ENCODE data around the gene MTOR.

Gene MTOR

DNA sequence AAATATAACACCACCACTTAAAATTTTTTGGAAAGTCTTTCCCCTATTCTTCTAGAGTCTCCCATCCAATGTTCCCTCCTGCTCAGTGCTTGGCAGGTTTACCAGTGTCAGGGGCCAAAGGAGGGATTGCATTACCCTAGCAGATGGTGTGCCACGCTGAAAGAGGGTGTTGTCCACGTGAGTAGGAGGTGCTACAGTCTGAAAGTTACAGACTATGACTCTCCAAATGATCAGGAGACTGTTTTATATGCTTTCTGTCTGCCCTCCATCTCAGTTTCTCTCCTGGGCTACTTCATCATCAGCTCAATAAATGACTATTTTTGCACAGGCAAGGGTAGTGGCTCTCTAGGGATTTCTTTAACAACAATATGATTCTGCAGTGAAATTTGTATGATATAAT lies 104.5 kb downstream of the MTOR start:
- no peak overlapping the region for H3K4me3 ChIP-seq (ENCODE audit: low read depth, low read length)
- no peak for DNase-seq (ENCODE audit: low read depth)

DNA sequence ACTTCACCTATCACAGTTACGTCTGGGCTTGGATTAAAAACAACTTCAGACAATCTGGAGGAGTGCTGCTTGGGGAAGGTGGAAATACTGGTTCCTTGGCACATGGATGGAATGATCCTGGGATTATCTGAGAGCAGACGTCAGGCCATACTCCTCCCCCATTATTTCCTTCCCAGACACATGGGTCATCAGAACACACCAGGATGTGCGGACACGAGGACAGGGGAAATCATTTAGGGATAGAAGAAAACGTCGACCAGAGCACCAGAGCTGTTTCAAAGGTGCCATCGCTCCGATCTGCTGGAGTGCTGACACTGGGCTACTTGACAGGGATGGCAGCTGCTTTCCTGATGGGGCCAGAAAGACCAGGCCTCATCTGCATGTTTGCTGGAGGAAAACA lies 105.0 kb downstream of the MTOR start:
- no peak for TF ChIP-seq CTCF (IDR thresholded peaks at IDR 0.05; ENCODE audit: control insufficient read depth, extremely low read depth, insufficient read depth)
- DNase-seq (ENCODE audit: low read depth): no peak
- H3K4me3 ChIP-seq (ENCODE audit: low read depth, low read length): no peak overlapping the region

More for the DNA sequence above, 104.5 kb downstream of the MTOR start:
- TF ChIP-seq CTCF (IDR thresholded peaks at IDR 0.05; ENCODE audit: control insufficient read depth, extremely low read depth, insufficient read depth): no peak

- no peak for DNase-seq (ENCODE audit: low read depth)
- H3K4me3 ChIP-seq (ENCODE audit: low read depth, low read length): no peak overlapping the region
- TF ChIP-seq CTCF (IDR thresholded peaks at IDR 0.05; ENCODE audit: control insufficient read depth, extremely low read depth, insufficient read depth): no peak
Measured at GRCh38 chr1:11156963-11157362, 105.4 kb downstream of the MTOR start.

DNA sequence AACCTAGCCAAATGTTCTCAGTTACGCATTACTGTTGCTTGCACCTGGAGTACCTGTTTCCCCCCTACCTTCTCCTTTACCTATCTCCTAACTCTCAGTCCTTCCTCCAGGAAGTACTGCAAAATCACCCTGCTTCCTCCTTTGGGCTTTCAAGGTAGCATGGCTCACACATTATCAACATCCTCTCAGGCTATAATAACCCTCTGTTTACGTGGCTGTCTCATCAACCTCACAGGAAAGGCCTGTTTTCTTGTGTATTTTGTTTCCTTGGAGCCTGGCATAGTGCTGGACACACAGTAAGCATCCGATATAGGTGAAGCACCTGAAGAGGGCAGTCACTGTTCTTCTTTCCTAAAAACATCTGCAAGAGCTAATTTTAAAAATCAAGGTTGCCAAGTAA lies 105.9 kb downstream of the MTOR start:
- TF ChIP-seq CTCF (IDR thresholded peaks at IDR 0.05; ENCODE audit: control insufficient read depth, extremely low read depth, insufficient read depth): no peak
- DNase-seq (ENCODE audit: low read depth): no peak
- H3K4me3 ChIP-seq (ENCODE audit: low read depth, low read length): no peak overlapping the region

GRCh38 chr1:11153184-11153583 lies 109.2 kb downstream of the MTOR start:
- H3K4me3 ChIP-seq (ENCODE audit: low read depth, low read length): no peak overlapping the region
- DNase-seq (ENCODE audit: low read depth): no peak
- no peak for TF ChIP-seq CTCF (IDR thresholded peaks at IDR 0.05; ENCODE audit: control insufficient read depth, extremely low read depth, insufficient read depth)

DNA sequence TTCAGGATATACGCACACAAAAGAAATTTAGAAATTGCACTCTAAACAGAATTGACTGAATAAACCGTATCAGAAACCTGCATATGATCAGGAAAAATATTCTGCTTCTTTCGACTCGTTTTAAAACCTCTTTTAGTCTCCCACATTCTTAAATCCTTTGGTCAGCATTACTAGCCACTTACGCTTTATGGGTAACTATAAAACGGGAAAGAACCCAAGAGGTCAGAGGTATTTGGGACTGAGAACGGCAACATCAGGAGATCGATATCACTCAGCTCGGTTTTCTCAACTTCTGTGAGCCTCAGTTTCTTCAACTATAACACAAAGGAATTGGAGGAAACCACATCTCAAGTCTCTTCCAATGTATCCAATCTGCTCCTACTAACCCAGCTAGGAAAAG lies 109.6 kb downstream of the MTOR start:
- no peak for TF ChIP-seq CTCF (IDR thresholded peaks at IDR 0.05; ENCODE audit: control insufficient read depth, extremely low read depth, insufficient read depth)
- H3K4me3 ChIP-seq (ENCODE audit: low read depth, low read length): no peak overlapping the region
- no peak for DNase-seq (ENCODE audit: low read depth)

- no peak overlapping the region for H3K4me3 ChIP-seq (ENCODE audit: low read depth, low read length)
- TF ChIP-seq CTCF (IDR thresholded peaks at IDR 0.05; ENCODE audit: control insufficient read depth, extremely low read depth, insufficient read depth): no peak
- peak; percentile 96 for DNase-seq (ENCODE audit: low read depth)
Measured at GRCh38 chr1:11151826-11152612, 110.3 kb downstream of the MTOR start.

Data from LNCaP clone FGC (cell line).